GM03348 (cell line): Measurements from ENCODE around the gene TICAM2.
A peak's percentile ranks its signal among the peaks of the same experiment; 100 is the strongest.
"Not testable (repeated sequence)": the region's sequence is repeated elsewhere in the genome, so short reads cannot be mapped to it uniquely, and the experiment has no call there.

Experiments used
- DNase-seq: peaks from one replicate; pipeline ENCODE4 v3.0.0; 2012; ENCODE audit warnings: low spot score

The TICAM2 gene, protein sequence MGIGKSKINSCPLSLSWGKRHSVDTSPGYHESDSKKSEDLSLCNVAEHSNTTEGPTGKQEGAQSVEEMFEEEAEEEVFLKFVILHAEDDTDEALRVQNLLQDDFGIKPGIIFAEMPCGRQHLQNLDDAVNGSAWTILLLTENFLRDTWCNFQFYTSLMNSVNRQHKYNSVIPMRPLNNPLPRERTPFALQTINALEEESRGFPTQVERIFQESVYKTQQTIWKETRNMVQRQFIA

GRCh38 chr5:115601701-115602590 lies at the start of gene TICAM2:
Gene TICAM2 (minus strand): TSS chr5:115602479. CDS start chr5:115581256, 21,223 bp downstream.
- DNase-seq = peak; percentile 85

DNA sequence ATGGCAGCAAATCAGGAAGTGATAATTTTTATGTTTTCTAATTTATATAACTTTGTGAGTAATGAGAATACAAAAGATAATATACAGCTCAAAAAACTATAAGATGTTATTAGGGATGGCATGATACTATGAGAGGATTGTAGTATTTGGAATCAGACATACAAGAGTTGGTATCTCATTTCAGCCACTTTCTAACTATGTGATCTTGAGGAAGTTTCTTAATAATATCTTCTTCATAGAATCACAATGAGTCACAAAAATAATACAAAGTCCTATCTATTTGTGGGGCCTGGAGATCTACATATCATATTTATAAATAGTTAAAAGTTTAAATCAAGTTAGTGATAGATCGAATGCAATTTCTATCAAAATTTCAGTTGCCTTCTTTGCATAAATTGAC lies 47.3 kb upstream of the TICAM2 start:
- no peak for DNase-seq

- DNase-seq = no peak
Measured at GRCh38 chr5:115648056-115648455, 45.8 kb upstream of the TICAM2 start.

GRCh38 chr5:115645386-115645785 lies 43.1 kb upstream of the TICAM2 start:
- DNase-seq = not testable (repeated sequence)

DNA sequence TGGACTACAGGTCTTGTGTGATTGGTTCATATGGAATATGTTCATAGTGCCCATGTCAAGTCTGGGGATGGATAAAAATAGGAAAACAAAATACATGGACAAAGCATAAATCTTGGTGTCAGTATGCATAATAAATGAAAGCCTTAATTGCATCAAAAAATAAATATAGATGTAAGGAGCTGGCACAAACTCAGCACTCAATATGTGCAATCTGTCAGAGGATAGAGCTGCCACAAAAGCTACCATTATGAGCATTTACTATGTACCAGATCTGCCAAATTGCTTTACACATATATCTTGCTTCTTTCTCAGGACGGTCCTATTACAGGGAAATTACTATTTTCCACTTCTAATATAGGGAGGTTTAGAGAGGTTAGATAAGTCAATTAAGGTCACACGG lies 41.8 kb upstream of the TICAM2 start:
- no peak for DNase-seq

DNA sequence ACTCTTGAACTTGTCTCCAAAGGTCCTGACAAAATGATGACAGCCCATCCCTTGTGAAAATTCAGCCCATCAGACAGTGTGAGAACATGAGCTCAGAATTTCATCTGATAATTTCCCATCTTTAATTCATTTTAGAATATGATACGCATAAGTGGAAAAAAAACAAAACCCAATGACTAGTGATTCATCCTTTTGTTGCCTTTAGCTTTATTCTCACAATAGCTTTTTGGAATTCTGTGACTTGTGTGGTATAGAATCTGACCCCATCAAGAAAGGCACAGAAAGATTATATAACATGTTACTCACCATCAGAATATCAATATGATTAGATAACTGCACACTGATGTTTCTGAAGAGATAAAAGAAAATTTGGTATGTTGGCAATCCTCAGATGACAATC lies 39.7 kb upstream of the TICAM2 start:
- no peak for DNase-seq

DNA sequence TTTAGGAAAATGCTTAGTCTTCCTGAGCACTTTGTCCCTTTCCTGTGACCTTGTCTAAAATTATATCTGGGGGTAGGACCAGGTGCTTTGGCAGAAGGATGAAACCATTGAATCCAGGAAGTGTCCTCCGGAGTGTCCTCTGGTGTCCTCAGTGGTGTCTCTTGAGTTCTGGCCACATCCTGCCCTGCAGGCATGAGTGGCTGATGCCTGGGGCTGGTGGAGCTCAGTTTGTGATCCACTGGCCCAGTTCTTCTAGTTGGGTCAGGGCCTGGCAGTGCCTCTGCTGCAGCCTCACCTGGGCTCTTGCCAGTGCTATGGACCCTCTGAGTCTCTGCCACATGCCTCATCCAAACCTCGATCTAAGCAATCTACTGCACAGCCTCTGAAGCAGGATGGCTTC lies 38.0 kb upstream of the TICAM2 start:
- no peak for DNase-seq

DNA sequence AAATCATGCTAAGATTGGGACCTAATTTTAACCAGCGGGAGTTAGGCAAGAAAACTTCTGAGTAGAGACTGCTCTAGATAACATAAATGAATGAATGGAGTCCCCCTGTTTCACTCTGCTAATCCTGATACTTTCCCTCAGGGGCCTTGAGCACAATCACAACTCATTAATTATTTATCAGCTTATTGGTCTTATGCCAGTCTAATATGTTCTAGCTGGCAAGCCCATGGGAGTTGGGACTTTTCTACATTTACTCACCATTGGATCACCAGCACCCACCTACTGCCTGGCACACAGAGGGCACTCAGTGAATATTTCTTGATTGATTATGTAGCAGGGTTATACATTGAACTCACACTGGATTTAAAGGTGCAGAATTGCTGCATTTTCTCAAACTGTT lies 37.1 kb upstream of the TICAM2 start:
- DNase-seq = no peak

DNA sequence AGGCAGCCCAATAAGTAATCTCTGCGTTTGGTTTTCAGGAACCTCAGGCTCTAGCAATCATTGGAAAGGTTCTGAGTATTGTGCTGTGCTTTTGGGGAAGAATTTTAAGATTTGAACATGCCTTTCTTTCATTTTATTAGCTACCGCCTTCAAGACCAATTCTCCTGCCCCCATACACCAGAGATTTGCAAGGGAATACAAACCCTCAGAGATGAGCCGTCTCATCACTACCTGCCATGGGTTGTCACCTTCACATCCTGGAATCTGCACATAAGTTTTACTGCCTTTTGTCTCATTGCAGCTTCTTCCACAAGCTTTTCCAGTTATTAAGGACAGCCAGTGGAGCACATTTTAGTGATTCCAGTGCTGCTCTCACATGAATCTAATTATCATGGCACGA lies 35.2 kb upstream of the TICAM2 start:
- no peak for DNase-seq

GRCh38 chr5:115636008-115636407 lies 33.7 kb upstream of the TICAM2 start:
- DNase-seq = no peak

DNA sequence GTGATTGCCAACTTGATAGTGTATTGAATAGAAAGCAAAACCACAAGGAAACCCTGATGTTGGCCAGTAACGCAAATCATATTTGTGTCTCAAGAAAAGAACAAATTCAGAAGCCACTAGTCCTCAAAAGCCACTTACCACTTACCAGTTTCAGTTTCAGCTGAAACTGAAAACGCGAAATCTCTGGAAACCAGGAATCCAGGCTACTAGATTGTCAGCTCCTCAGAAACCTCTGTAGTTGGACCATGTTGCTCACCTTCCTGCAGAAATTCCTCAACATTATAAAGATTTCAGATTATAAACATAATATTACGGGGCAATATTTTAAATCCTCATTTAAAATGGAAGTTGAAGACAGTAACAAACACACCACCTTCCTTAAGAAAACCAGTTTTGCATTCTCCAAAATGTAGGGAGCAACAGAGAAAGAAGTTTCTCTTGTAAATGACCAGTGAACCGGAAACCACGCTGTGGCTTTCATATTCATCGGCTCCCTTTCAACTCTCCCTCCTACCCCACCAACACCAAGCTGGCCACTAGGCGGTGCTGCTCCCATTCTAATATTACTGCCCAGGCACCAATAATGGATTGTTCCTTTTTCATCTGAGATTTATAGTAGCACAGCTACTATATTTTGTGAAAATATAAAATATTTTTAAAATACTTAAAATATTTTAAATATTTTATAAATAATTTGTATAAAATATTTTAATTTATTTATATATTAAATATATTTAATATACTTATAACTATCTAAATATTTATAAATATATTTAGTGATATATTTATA lies 32.3 kb upstream of the TICAM2 start:
- peak; percentile 81 for DNase-seq

- no peak for DNase-seq
Measured at GRCh38 chr5:115629903-115630302, 27.6 kb upstream of the TICAM2 start.

- DNase-seq = no peak
Measured at GRCh38 chr5:115627295-115627865, 25.1 kb upstream of the TICAM2 start.

DNA sequence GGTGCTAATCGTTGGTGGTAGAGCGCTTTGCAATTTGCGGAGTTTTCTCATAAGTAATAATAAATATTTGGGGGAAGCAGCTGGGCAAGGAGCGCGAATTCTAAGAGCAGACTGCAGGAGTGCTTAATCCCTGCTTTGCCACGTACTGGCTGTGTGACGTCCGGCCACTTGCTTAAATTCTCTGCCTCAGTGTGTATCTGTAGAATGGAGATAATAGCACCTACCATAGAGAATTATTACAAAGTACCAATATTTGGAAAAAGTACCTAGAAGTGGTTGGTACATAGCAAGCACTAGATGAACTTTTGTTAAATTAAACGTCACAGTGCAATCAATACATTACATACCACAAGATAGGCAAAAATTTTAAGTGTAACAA lies 24.2 kb upstream of the TICAM2 start:
- peak; percentile 35 for DNase-seq

DNA sequence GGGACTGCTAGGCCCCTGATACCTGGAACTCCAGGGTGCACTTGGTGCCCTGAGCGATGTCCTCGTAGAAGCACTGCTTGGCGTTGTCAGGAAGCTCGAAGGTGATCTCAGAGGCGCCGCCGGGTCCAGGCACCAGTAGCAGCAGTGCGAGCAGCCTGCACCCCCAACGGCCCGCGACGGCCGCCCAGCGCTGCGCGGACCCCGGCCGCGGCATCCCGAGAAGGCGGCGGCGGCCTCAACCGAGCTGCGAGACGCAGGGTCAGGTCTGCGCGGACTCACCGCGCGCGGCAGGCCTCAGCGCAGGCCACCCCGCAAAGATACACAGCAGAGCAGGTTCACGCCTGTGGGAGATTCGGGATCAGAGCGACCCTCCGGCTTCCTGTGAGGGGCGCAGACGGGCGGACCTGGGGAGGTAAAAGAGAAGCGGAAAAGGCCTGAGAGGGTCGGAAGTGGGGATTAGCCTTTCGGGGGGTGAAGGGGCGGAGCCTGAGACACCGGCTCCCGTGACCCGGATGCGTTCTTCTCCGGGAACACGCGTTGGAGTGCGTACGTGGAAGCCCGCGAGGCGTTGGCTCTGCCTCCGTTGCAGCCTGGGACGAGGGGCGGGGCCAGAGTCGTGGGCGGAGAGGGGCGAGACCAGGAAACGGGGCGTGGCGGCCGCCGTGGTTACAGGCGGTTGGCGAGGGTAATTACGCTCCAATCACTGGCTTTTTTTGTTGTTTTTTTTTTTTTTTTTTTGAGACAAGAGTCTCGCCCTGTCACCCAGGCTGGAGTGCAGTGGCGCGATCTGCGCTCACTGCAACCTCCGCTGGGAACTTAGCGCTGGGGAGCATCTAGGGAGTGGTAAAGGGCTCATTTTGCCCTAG lies 23.5 kb upstream of the TICAM2 start, which contains the start of gene TMED7:
Gene TMED7 (minus strand): TSS at position 458 of the 866 bp plus-strand sequence. CDS start 244 bp downstream, at position 214.
- peak; percentile 97 for DNase-seq

DNA sequence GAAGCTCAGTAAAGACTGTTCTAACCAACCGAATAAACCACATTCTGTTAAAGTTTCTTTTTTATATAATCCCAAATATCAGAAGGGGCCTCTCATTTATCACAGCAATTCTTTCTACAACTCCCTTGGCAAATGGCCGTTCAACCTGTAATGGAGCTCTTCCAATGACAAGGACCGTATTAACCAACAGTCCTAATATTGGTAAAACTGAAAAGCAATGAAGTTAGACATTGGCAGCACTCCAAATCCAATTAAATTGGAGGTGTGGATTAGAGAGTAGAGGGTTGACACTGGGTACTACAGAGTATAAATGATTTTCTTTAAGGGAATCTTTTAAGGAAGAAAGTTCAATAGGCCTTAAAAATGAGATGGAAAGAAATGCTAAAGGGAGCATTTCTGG lies 22.7 kb upstream of the TICAM2 start:
- no peak for DNase-seq

GRCh38 chr5:115623658-115624057 lies 21.4 kb upstream of the TICAM2 start:
- no peak for DNase-seq

- DNase-seq = no peak
Measured at GRCh38 chr5:115621365-115621900, 19.2 kb upstream of the TICAM2 start.

DNA sequence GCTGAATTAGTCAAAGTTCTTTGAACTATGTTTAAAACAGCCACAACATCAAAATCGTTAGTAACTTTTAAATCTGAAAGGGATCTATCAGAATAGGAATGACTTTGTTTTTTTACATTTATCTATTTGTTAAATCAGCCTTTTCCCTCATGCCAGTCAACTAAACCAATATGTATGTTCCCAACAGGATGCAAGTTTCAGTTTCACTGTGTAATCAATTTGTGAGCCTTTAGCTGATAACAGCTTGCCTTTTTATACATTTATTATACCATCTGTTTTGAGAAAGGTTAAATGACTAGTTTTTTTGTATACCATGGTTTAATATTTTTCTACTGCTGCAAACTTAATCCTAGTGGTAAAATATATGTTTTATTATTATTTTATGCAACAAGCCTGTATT lies 14.6 kb upstream of the TICAM2 start:
- no peak for DNase-seq

GRCh38 chr5:115616472-115616871 lies 14.2 kb upstream of the TICAM2 start:
- DNase-seq = no peak

DNA sequence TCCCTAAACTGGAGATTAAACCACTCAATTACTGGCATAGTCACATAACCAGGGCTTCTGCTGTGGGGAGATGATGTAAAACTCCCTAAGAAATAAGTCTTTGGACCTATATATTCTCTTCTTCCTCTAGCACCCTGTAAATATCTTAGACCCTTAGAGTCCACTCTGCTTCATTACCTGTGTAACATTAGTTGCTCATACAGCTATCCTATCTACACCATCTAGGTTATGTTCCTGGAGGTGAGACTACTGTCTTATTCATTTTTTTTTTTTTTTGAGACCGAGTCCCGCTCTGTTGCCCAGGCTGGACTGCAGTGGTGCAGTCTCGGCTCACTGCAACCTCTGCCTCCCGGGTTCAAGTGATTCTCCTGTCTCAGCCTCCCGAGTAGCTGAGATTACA lies 9.6 kb upstream of the TICAM2 start:
- no peak for DNase-seq
